Measurements from ENCODE around the gene CBLC. TPM values are rescaled to one million over a fixed set of nuclear protein-coding genes. Genes with fewer than 3 reads are reported as not detected.

Gene CBLC
- total RNA-seq, 1 experiment from 2014 or later = 15.9 TPM

GRCh38 chr19:44762038-44762437 is 15.7 kb upstream of the CBLC start:
- H3K4me1 ChIP-seq (ENCODE audit: insufficient read depth, low read length) = no peaks in the 10 kb centered on the region
- no peak overlapping the region for H3K23ac ChIP-seq (ENCODE audit: insufficient read length, low read depth, low read length)
- no peak overlapping the region for H4K5ac ChIP-seq (ENCODE audit: insufficient read length, low read depth, low read length)
- H3K4me2 ChIP-seq (ENCODE audit: insufficient read depth, insufficient read length, low read length) = no peak overlapping the region
- Mint-ChIP-seq H3K9me3 (no peaks in the 10 kb centered on the region), H3K4me1 (peaks cover 7 to 15% of the 10 kb centered on the region in 2 experiments), H3K27me3 (ENCODE audit: low read depth) (peaks cover 48% of the 10 kb centered on the region), H3K4me3 (no peak overlapping the region), H3K27ac (no peak overlapping the region), H3K36me3 (ENCODE audit: insufficient read depth in 1 of 3, low read depth in 3 of 3) (no peaks in the 10 kb centered on the region)
- no peaks in the 10 kb centered on the region for H3K9me3 ChIP-seq (ENCODE audit: control insufficient read depth, low read depth, low read length)
- no peak overlapping the region for H2AFZ ChIP-seq (ENCODE audit: low read length)
- no peak overlapping the region for H4K8ac ChIP-seq (replicated peaks; ENCODE audit: insufficient read length, low read depth, low read length)
- H3T11ph ChIP-seq (ENCODE audit: low read length) = no peak overlapping the region
- no peak overlapping the region for H3K4ac ChIP-seq (ENCODE audit: low read depth, low read length)
- H2BK5ac ChIP-seq (ENCODE audit: insufficient read length, low read length) = no peak overlapping the region
- no peaks in the 10 kb centered on the region for H3K79me1 ChIP-seq (ENCODE audit: insufficient read depth, low read depth, low read length, poor library complexity, severe bottlenecking)
- H3K14ac ChIP-seq (ENCODE audit: insufficient read depth, low read length) = no peak overlapping the region
- no peak overlapping the region for H2BK20ac ChIP-seq (ENCODE audit: low read depth, low read length, poor library complexity, severe bottlenecking)
- H4K91ac ChIP-seq (ENCODE audit: insufficient read length, low read depth, low read length) = no peak overlapping the region
- no peak overlapping the region for H3K9ac ChIP-seq (ENCODE audit: extremely low read depth, insufficient read length, low read length)
- no peak overlapping the region for H2BK15ac ChIP-seq (ENCODE audit: low read depth, low read length)
- H4K20me1 ChIP-seq (ENCODE audit: control insufficient read depth, insufficient read depth, insufficient read length) = no peaks in the 10 kb centered on the region
- no peak overlapping the region for H3K56ac ChIP-seq (ENCODE audit: insufficient read length, low read depth, low read length)
- no CpG with 5 or more reads among the region's 8 CpGs for WGBS (ENCODE audit: extremely low coverage, insufficient read length, low lambda C conversion rate)
- no peak for TF ChIP-seq CTCF (conservative IDR thresholded peaks at IDR 0.05)
- H2BK12ac ChIP-seq (ENCODE audit: insufficient read length, low read depth, low read length) = no peak overlapping the region
- H3K18ac ChIP-seq (ENCODE audit: insufficient read length, low read depth, low read length) = no peak overlapping the region
- H3K79me2 ChIP-seq (ENCODE audit: insufficient read depth, low read length) = no peaks in the 10 kb centered on the region
- no peak overlapping the region for H3K27ac ChIP-seq (ENCODE audit: insufficient read length, low read depth, low read length)
- H3K27me3 ChIP-seq (ENCODE audit: insufficient read depth, low read length) = peaks cover 2% of the 10 kb centered on the region; the same call in 1 of the 2 replicates
- no peak overlapping the region for H2AK5ac ChIP-seq (ENCODE audit: insufficient read length, low read length)
- DNase-seq = no peak
- no peak overlapping the region for H2BK120ac ChIP-seq (ENCODE audit: low read depth, low read length, poor library complexity, severe bottlenecking)
- peaks cover 12% of the 10 kb centered on the region for H3K23me2 ChIP-seq (ENCODE audit: insufficient read length, low read depth, low read length, poor library complexity, severe bottlenecking)
